Sigmoid colon (tissue), 7 donors: Measurements from ENCODE around the gene FFAR2. TPM values are rescaled to one million over a fixed set of nuclear protein-coding genes. Genes with fewer than 3 reads are reported as not detected.
"Not testable (repeated sequence)": the region's sequence is repeated elsewhere in the genome, so short reads cannot be mapped to it uniquely, and the experiment has no call there.

Experiments used
- DNase-seq: peaks from one replicate; pipeline ENCODE4 v3.0.0-alpha.2; 2019
- H3K27ac ChIP-seq, 4 donors: fragments of 200-600 bp; sonication (generic); one replicate each; pipeline ENCODE4 v1.5.1; 2016 to 2019; ENCODE audit warnings: mild to moderate bottlenecking in 1 of 4
- H3K27me3 ChIP-seq, 3 donors: fragments of 200-600 bp; sonication (generic); one replicate each; pipeline ENCODE4 v1.5.1; 2019; ENCODE audit warnings: mild to moderate bottlenecking in 1 of 3
- H3K36me3 ChIP-seq, 4 donors: fragments of 200-600 bp; sonication (generic); one replicate each; pipeline ENCODE4 v1.5.1; 2016 to 2019
- H3K4me1 ChIP-seq, 4 donors: fragments of 200-600 bp; sonication (generic); one replicate each; pipeline ENCODE4 v1.5.1; 2017 to 2019
- H3K4me3 ChIP-seq, 4 donors: fragments of 200-600 bp; sonication (generic); one replicate each; pipeline ENCODE4 v1.5.1; 2017 to 2019; ENCODE audit warnings: mild to moderate bottlenecking in 2 of 4, moderate library complexity in 1 of 4
- H3K9me3 ChIP-seq, 4 donors: fragments of 200-600 bp in 3 of 4; sonication (generic) in 3 of 4; one replicate each; pipeline versions ENCODE4 v1.5.1 to v1.6.1; 2013 to 2019
- CTCF ChIP-seq, 4 experiments: fragments of 450-650 bp in 3 of 4; fragments of 200-600 bp in 1 of 4; IDR thresholded peaks; one replicate each; pipeline ENCODE4 v1.5.1; 2016 to 2019; ENCODE audit warnings: antibody characterized with exemption in 4 of 4, mild to moderate bottlenecking in 3 of 4, moderate library complexity in 2 of 4
- EP300 ChIP-seq, 4 donors: sonication (generic); formaldehyde crosslinking; IDR thresholded peaks; one replicate each; pipeline ENCODE4 v1.6.1; 2017; ENCODE audit warnings: antibody characterized with exemption in 4 of 4
- POLR2A ChIP-seq, 2 donors: fragments of 450-650 bp; IDR thresholded peaks; one replicate each; pipeline ENCODE4 v1.6.1; 2016; ENCODE audit warnings: antibody characterized with exemption in 2 of 2, mild to moderate bottlenecking in 2 of 2, moderate library complexity in 2 of 2
- POLR2AphosphoS5 ChIP-seq, 4 donors: sonication (generic); formaldehyde crosslinking; IDR thresholded peaks; one replicate each; pipeline ENCODE4 v1.6.1; 2017; ENCODE audit warnings: antibody characterized with exemption in 4 of 4
- WGBS, 2 donors: extraction: QIAGEN DNeasy Blood & Tissue Kit; methylation state at CpG; one replicate each; pipeline ENCODE4 v1.1.7; 2013; 5-methylcytosine and 5-hydroxymethylcytosine counted together
- intact Hi-C: fragments of 100-400 bp; cut with DNase I; formaldehyde crosslinking; loops from one replicate; pipeline ENCODE4 v1.15.1; 2023
- polyA plus RNA-seq, 3 donors: library from polyadenylated mRNA; stranded (reverse); fragments of 200-250 nt; gene quantifications; one replicate each; pipeline ENCODE4 v1.2.3, GENCODE V29; 2013
- total RNA-seq, 4 donors: library from RNA; depleted of rRNA; stranded (reverse); fragments of >200 nt; gene quantifications; one replicate each; pipeline ENCODE4 v1.1.0, GENCODE V29; 2016
- donor health status: healthy with polysubstance abuse.
- donor health status: Bipolar disorder and iron deficiency.
- donor health status: healthy.

FFAR2 gene
- total and polyA plus RNA-seq, 7 donors, result 0.69 to 0.92 (median 0.81) TPM; not detected in 4

- Histone ChIP-seq H3K27me3 (peaks cover 0 to 3% (median 0%) of the 10 kb centered on the region in 3 donors), H3K27ac (no peak overlapping the region), H3K4me1 (no peaks in the 10 kb centered on the region), H3K4me3 (no peak overlapping the region), H3K36me3 (no peaks in the 10 kb centered on the region), H3K9me3 (no peaks in the 10 kb centered on the region)
- intact Hi-C loops, result no loop called here
- TF ChIP-seq POLR2AphosphoS5 (IDR thresholded peaks at IDR 0.05) (no peak), EP300 (IDR thresholded peaks at IDR 0.05) (no peak), POLR2A (IDR thresholded peaks at IDR 0.05) (no peak), CTCF (IDR thresholded peaks at IDR 0.05) (no peak)
- DNase-seq, result no peak
- 84 to 91% methylated on average over 7 of the region's 7 CpGs for WGBS, 2 donors
Measured at GRCh38 chr19:35470128-35470527, 22.1 kb downstream of the FFAR2 start.

GRCh38 chr19:35471075-35471474 lies 23.0 kb downstream of the FFAR2 start:
- 88 to 94% methylated on average over 4 of the region's 4 CpGs for WGBS, 2 donors
- H3K9me3 ChIP-seq, intact Hi-C loops, H3K36me3 ChIP-seq, H3K4me1 ChIP-seq, DNase-seq, H3K27me3 ChIP-seq, H3K27ac ChIP-seq, H3K4me3 ChIP-seq: not testable (repeated sequence)

GRCh38 chr19:35471946-35472345 lies 23.9 kb downstream of the FFAR2 start:
- Histone ChIP-seq H3K9me3 (no peaks in the 10 kb centered on the region), H3K4me1 (no peaks in the 10 kb centered on the region), H3K27ac (no peak overlapping the region), H3K4me3 (no peak overlapping the region), H3K27me3 (peaks cover 0 to 3% (median 0%) of the 10 kb centered on the region in 3 donors), H3K36me3 (no peaks in the 10 kb centered on the region)
- no peak for DNase-seq
- WGBS, 2 donors, result 86 to 88% methylated on average over 8 of the region's 8 CpGs
- intact Hi-C loops, result no loop called here
- TF ChIP-seq POLR2A (IDR thresholded peaks at IDR 0.05) (no peak), CTCF (IDR thresholded peaks at IDR 0.05) (no peak), EP300 (IDR thresholded peaks at IDR 0.05) (no peak), POLR2AphosphoS5 (IDR thresholded peaks at IDR 0.05) (no peak)

- TF ChIP-seq CTCF (IDR thresholded peaks at IDR 0.05), result no peak
- 96 to 98% methylated on average over 14 of the region's 14 CpGs for WGBS, 2 donors
- intact Hi-C loops, result no loop called here
- Histone ChIP-seq H3K4me3 (no peak overlapping the region), H3K36me3 (no peaks in the 10 kb centered on the region), H3K9me3 (no peaks in the 10 kb centered on the region), H3K27ac (no peak overlapping the region), H3K27me3 (no peaks in the 10 kb centered on the region), H3K4me1 (no peaks in the 10 kb centered on the region)
- DNase-seq, result no peak
Measured at GRCh38 chr19:35474104-35474503, 26.0 kb downstream of the FFAR2 start.

GRCh38 chr19:35474594-35474993 lies 26.5 kb downstream of the FFAR2 start:
- DNase-seq, H3K4me1 ChIP-seq, H3K4me3 ChIP-seq, H3K9me3 ChIP-seq, H3K36me3 ChIP-seq, intact Hi-C loops, H3K27ac ChIP-seq, H3K27me3 ChIP-seq: not testable (repeated sequence)
- WGBS, 2 donors, result 88 to 95% methylated on average over 7 of the region's 7 CpGs

GRCh38 chr19:35476149-35476548 lies 28.1 kb downstream of the FFAR2 start:
- WGBS, 2 donors, result 65 to 70% methylated on average over 4 of the region's 4 CpGs

More at GRCh38 chr19:35476149-35476548, 28.1 kb downstream of the FFAR2 start:
- no peaks in the 10 kb centered on the region for H3K9me3 ChIP-seq
- intact Hi-C loops, result no loop called here
- TF ChIP-seq CTCF (IDR thresholded peaks at IDR 0.05) (no peak), POLR2A (IDR thresholded peaks at IDR 0.05) (no peak), EP300 (IDR thresholded peaks at IDR 0.05) (no peak), POLR2AphosphoS5 (IDR thresholded peaks at IDR 0.05) (no peak)
- no peak for DNase-seq
- no peak overlapping the region for H3K27ac ChIP-seq
- H3K36me3 ChIP-seq, result no peaks in the 10 kb centered on the region
- H3K27me3 ChIP-seq, result no peaks in the 10 kb centered on the region
- H3K4me3 ChIP-seq, result no peak overlapping the region
- H3K4me1 ChIP-seq, result no peaks in the 10 kb centered on the region
